Kidney tubule cell (primary cell): ENCODE measurements around the gene DSN1.

Experiments used
- DNase-seq: peaks from one replicate; pipeline ENCODE4 v3.0.0-alpha.2; 2018; ENCODE audit warnings: low spot score

Gene DSN1

DNA sequence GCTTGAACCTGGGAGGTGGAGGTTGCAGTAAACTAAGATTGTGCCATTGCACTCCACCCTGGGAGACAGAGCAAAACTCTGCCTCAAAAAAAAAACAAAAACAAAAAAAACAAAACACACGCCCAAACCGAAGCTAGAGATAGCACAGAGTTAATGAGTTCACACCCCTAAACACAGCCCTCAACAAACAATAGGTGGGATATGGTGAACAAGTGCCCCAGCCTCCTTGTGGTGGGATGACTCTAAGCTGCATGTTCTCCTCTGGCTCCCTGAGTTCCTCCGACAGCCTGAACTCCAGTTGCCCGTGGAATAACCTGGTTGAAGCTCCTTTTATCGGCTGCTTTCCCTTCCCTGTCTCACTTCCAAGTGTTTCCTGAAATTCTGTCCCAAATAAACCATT is 22.1 kb upstream of the DSN1 start:
- no peak for DNase-seq

DNA sequence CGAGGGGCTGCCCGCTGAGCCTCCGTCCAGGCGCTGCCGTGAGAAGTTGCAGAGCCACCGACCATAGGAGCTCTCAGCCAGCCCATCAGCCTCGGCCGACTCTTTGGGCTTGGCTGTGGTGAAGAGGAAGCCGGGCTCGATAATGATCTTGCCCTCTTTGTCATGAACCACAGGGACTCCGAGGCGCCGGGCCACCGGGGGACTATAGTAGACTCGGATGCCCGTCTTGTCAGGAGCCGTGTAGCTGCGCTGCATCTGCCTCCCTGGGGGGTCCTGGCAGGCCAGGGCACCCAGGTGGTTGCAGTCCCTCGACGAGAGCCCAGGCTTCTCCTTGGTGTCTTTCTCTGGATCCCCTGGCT is 20.5 kb upstream of the DSN1 start:
- no peak for DNase-seq

DNA sequence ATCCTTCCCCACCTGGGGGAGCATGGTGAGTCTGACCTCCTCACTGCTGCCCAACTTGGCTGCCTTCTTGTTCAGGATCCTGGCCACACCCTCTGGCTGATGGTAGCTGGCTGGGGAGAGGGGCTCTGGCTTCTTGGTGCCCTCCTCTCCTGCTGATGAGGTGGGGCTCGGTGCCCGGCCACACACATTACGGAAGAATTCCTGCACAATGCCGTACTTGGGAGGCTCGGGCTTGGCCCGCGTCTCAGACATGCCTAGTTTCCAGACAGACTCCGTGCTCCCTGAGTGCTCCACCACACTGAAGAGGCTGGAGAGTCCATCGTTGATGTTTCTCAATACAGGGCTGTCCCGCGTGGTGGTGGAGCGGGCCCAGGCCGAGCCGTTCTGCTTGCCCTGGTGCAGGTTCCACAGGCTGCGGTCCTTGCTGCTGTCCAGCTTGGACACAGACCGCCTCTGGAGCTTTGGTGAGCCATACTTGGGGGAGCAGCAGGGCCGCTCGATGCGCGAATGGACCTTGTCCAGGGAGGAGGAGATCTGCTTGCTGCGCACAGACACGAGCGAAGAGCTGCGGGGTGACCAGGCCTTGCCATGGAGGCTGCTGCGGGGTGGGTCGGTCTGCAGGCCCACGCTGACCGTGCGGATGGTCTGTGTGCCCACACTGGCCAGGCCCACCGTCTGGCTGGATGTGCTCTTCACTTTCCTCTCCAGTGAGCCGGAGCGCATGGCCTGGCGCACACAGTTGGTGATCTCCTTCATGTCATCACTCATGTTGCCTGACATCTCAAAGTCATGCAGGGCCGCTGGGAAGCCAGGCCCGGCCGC is 19.9 kb upstream of the DSN1 start:
- DNase-seq: no peak

DNA sequence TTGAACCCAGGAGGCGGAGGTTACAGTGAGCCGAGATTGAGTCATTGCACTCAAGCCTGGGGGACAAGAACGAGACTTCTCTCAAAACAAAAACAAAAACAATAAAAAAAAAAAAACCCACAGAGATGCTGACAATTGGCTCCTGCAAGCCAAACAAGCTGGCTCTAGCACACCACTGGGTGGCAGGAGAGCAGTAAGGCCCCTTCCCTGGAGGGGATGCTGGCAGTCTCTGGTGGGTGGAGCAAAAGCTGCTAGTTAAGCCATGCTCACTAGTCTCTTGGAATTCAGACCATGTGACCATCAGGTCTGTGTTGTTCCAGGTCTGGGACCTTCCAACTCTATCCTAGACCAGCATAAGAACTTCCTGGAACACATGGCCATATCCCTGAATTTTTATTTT is 18.9 kb upstream of the DSN1 start:
- peak; percentile 91 for DNase-seq

DNA sequence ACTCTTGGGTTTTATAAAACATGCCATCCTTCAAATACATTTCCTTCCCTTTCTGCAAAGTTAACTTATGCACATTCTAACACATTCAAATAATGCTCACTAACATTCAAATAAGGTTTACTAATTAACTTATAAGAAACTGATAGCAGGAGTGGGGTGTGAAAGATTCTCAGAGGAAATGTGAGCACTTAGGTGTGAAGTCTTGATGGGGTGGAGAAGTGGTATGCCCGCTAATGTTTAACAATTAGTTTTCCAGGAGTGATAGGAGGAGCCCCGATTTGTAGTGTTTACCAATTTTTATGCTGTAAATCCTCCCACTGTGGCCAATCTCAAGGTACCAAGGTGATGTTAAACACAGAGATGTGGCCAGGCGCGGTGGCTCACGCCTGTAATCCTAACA is 18.3 kb upstream of the DSN1 start:
- no peak for DNase-seq

DNA sequence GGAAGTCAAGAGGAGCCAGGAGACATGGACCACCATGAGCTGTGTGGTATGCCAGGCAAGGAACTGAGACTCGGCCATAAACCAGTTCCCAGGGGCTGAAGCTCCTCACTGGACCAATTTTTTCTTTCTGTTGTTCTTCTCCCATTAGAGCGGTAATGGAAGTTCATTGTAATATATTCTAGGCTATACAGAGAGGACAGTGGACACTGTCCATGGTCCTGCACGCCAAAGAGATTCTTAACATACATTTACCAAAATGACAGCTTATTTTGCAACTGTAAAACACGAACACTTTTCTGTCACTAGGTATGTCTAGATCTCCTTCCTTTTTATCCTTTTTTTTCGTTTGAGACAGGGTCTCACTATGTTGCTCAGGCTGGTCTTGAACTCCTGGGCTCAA is 13.1 kb upstream of the DSN1 start:
- no peak for DNase-seq

DNA sequence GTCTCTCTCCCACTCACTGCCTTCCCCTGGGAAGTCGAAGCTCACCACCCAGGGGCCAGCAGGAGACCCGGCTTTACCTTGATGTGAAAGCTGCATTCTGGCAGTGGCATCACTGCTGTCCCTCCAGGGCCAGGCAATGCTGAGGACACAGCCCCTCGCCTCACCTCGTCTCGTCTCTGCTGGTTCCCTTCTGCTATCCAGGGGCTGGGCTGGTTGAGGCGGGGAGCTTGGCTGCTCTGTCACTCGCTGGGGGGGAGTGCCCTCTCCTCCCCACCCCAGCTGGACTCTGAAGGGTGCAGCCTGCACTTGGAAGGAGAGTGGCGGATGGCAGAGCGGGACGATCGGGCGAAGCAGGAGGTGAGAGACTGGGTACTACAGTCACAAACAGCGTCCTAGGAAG is 12.7 kb upstream of the DSN1 start:
- no peak for DNase-seq

DNA sequence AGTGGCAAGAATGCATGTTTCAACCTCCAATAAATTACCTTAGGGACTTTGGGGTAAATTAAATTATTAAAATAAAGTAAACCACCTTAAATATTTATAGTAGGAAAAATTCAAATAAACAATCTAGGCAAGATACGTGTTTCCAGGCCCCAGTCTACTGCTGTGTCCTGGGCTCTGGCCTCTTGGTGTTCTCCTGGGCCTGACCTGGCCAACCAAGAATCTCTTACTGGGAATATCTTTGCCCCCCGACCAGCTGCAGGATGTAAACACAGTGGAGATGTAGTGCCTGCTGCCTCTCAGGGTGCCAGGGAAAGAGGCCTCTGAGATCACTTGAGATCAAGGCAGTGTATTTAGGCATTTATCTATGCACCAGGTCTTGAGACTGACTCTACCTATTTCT is 11.7 kb upstream of the DSN1 start:
- DNase-seq: no peak

DNA sequence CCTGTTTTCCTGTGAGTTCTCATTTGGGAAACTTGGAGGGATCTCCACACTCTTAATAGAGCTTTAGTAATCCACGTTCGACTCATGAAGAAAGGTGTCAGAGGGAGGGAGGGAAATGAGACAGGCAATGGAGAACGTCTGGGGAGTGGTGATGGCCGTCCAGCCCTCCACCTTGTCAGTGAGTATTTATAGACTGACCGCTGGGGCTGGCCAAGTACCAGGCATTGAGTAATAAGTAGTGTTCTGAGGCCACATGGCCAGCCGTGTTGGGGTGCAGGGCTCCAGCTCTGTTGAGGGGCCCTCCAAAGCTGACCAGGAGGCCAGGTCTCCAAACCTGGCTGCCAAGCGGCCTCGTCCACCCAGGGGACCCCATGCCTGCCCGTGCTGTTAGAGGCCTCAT is 11.3 kb upstream of the DSN1 start:
- no peak for DNase-seq

DNA sequence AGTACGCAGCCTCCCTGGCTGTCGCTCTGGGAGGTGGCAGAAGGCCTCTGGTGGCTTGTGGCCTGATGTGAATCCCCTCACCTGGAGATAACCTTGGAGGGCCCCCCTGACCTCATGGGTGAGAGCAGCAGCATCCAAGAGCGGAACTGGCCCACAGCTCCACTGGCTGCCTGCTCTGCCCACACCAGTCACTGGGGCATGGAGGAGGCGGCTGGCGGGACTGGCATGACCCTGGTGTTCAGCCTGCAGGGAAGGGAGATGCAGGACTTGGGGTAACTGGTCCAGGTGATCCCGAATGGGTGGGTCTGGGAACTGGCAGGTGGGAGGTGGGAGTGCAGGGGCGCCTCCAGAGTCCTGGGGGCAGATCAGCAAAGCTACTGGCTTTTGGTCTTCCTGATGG is 10.6 kb upstream of the DSN1 start:
- DNase-seq: no peak

DNA sequence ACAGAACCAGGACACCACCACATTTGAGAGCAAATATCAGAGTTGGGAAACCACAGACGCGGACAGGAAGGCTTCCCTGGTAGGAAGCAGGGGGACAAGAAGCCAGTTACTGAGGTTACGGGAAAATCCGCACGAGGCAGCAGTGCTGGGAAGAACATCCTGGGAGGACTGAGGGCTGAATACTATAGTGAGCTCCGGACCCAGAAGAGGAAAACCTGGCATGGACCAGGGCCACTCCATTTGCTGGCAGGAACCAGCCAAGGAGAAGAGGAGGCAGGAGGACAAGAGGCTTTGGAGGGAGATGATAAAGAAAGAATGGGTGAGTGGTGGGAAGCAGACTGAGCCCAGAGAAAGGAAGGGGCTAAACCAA is 6.1 kb upstream of the DSN1 start:
- no peak for DNase-seq

DNA sequence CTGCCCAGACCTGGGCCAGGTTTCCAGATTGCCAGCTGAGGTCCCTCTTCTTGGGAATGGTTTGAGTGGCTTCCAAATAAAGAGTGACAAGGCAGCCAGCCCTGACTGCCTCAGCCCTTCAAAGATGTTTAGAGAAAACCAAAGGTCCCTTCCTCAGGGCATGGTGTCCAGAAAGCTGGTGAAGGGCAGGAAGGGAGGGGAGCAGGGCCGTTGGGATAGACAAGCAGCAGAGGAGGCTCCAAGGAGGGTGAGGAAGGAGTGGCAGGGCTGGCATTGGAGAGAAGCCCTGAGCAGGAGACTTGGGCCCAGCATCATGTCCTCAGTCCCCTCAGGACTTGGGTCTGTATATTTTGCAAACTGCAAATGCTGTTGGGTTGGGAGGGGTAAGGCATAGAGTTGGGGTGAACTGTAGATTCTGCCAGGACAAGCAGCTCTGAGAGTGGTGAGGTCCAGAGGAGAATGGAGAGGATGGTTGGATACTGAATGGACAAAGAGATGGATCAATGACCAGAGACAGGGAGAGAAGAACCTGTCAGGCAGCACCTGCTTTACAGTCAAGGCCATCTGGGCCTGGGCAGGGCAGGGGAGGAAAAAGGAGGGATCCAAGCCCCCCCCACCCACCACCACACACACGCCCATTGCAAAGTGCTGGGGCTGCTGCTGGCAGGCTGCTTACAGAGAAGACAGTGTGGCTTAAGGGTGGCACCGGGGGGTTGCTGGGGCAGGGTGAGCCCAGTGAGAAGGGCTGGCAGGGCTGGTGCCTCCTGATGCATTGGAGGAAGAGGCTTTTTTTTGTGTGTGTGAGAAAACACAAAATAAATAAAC is 5.5 kb upstream of the DSN1 start:
- no peak for DNase-seq

DNA sequence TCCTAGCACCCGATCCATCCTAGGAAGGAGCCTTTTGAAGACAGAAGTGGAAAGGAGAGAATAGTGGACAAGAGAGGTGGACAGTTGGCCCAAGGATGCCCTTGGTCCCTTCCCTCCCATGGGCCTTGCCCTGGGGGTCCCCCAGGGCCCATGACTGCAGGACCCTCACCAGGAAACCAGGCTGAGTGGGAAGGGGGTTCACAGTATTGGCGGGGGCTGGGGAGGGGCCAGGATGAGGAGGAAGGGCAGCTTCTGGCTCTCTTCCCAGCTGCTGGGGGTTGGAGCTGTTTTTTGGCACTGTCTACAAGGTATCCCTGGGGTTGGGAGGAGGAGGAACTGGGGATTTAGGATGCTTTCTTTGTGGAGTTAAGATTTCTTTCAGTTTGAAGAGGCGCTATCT is 4.0 kb upstream of the DSN1 start:
- no peak for DNase-seq

DNA sequence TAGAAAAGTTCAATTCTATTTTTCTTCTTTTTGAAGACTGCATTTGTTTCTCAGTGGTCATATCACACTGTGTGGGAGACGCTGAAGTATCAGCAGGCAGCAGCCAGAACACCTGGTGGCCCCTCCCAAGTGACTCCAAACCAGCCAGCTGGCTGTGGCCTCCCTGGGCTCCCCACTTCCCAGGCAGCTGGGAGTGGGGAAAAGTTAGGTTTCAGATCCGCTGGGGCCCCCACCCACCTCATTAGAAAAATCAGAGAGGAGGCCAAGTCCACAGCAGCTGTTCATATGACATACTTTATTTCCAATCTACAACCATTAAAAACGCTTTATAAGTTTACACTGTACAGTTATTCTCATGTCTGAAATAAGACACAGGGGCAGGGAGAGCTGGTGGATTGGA is 3.6 kb upstream of the DSN1 start:
- DNase-seq: no peak

DNA sequence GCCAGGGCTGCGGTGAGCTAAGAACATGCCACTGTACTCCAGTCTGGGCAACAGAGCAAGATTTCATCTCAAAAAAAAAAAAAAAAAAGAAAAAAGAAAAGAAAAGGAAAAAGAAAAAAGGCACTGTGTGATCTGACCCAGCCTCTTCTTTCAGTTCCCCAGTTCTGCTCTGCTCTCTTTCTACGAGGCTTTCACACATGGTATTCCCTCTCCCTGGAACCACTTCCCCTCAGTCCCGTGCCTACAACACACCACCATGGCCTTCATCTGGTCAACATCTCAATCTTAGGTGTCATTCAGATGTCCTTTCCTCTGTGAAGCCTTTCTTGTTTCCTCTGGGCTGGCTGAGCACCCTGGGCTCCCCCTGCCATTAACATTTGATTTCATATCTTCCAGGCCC is 2.3 kb upstream of the DSN1 start:
- DNase-seq: no peak

DNA sequence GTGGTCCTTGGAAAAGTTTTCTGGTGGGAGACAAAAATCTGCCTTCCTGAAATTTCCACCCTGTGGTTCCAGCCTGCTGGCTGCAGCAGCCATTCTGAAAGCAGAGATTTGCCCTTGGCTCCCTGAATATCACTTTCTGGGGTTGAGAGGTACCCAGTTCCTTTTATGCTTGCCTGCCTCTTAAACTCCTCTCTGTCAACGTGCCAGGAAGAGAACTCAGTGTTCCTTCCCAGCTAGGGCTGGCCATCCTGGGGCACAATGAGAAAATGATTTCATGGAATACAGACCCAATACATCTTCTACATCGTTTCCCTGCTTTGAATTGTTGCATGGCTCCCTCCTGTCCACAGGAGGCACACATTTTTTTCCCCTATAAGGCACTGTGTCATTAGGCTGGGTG is 1.6 kb upstream of the DSN1 start:
- DNase-seq: no peak

DNA sequence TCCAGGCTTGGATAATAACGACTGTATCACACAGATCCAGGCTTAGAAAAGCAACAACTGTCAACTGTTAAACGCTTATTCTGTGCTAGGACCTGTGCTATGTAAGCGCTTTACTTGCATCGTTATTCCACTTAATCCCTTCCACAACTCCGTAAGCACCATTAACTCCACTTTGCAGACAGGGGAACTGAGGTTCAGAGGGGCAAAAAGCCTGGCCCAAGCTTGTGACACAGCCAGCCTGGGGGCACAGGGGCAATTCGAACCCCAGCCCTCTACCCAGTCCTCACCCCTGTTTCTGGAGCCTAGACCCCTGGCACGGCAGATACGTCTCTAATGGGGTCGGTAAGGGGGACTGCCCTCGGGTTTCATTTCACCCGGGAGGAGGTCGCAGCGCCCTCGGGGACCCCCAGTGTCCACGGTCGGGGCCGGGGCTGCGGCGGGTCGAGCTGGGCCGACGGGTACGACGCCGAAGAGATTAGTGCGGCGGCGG is 411 bp downstream of the DSN1 start:
- DNase-seq: no peak

DNA sequence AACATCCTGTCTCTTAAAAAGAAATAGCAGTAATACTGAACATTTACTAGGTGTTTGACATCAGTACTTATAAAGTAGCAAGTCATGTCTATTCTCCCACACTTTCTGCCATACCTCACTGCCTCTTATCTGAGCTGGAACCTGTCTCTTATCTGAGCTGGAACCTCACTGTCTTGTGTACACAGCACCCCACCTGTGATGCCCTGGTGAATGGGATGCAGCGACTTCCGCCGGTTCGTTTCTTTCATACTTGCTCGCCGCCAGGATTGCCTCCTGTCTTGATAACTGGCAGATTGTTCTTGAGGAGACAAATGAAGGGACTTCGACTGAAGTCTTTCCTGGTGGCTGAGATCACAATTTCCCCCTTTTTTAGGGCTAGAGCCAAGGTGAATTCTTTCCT is 2.9 kb downstream of the DSN1 start:
- DNase-seq: no peak

DNA sequence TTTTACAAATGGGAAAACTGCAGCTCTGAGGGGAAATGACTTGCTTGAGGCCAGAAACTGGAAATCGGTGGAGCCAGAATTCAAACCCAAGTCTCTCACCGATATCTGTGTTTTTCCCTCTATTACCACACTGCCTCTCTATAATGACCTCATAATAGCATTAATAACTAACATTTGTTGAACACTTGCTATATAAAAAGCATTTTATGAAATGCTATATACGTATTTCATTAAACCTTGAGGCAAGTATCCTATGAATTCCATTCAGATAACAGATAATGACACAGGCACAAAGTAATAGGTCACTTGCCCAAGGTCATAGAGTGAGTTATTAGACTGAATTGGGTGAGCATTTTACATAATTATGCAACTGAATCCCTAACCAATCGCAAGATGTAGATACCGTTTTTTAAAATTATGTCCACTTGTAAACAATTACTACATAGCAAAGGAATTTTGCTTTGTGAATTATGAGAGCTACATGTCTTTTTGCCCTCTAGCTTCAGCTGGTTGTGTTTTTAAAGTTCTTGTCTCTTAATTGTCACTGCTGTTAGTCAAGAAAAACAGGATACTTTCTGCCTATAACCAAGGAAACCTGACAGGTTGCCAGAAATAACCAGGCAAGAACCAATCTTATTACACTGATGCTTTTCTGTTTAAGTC is 4.7 kb downstream of the DSN1 start:
- no peak for DNase-seq

DNA sequence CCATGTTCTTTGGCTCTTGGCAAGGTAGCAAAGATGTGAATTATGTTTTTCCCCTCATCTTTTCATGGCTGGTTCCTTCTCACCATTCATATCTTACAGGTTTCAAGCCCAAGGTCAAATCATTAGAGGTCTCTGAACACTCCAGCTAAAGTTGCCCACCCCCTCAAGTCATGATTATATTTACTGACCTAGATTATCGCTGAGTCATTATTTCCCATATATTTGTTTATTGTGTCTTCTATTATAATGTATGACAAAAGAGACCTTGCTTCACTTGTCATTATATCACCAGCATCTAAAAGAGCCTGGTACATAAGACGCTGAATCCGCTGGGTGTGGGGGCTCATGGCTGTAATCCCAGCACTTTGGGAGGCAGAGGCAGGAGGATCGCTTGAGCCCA is 12.4 kb downstream of the DSN1 start:
- no peak for DNase-seq

DNA sequence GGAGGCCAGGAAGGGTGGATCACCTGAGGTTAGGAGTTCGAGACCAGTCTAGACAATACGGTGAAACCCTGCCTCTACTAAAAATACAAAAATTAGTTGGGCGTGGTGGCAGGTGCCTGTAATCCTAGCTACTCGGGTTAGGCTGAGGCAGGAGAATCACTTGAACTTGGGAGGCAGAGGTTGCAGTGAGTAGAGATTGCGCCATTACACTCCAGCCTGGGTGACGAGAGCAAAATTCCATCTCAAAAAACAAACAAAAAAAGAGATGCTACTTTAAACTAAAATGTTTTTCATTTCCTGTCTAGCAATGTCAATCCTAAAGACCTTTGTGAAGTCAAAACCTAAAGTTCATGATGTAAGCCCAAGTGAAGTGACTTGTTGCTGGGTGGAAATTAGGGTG is 12.9 kb downstream of the DSN1 start:
- DNase-seq: no peak

DNA sequence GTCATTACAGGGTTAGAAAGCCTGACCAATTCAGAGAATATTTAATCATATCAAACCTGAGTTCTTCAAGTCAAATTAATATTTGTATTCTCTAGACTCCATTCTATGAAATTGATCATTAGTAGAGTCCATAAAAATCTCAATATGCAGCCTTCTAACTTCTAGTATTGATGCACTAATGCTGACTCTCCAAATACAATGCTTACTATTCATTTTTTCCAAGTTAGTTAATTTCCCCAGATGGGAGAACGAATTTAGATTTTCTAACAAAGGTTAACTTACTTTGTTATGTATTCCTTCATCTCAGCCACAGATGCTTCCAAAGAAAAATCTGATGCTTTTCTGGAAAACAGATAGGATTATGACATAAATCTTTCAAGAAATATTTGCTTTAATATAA is 15.3 kb downstream of the DSN1 start:
- no peak for DNase-seq

DNA sequence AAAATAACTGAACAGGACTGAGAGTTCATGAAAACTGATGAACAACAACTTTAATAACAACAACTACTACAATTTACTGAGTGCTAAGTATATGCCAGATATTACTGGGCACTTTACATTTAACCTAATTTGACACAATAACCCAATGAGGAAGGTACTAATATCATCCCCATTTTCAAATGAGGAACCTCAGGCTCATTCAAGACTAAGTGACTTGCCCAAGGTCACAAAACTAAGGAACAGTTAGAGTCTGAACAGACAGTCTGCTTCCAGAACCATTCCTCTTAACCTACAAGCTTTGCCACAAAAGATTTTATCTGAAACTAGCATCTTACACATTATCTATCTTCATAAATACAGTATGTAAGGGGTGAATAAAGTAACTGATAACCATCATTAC is 17.1 kb downstream of the DSN1 start:
- no peak for DNase-seq
